ENCODE data around the gene KRT80. TPM values are rescaled to one million over a fixed set of nuclear protein-coding genes. Genes with fewer than 3 reads are reported as not detected.

The KRT80 gene
- total RNA-seq, 4 donors from 2014 or later: 0.16 to 0.54 (median 0.31) TPM; not detected in 1

DNA sequence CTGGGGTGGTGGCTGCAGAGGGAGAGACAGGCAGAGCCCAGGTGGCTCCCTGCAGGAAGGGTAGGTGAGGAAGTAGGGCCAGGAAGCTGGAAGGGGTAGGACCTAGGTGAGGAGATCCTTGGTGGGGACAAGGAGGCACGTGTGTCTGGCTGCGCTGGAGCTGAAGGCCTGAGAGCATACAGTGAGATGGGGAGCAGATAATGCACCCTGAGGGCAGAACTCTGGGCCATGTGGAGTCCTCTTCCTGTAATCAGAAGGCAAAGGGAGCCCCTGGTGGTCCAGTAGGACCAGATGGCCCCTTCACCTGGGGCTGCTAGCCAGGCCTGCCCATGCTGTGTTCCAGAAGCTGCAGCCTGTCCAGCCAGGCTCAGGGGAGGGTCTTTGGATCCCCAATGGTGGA lies 15.3 kb upstream of the KRT80 start:
- 93% methylated on average over 2 of the region's 2 CpGs; no CpG with 5 or more reads in 1 of the 2 donors for WGBS, 2 donors (ENCODE audit: low coverage in 1 of 2)

DNA sequence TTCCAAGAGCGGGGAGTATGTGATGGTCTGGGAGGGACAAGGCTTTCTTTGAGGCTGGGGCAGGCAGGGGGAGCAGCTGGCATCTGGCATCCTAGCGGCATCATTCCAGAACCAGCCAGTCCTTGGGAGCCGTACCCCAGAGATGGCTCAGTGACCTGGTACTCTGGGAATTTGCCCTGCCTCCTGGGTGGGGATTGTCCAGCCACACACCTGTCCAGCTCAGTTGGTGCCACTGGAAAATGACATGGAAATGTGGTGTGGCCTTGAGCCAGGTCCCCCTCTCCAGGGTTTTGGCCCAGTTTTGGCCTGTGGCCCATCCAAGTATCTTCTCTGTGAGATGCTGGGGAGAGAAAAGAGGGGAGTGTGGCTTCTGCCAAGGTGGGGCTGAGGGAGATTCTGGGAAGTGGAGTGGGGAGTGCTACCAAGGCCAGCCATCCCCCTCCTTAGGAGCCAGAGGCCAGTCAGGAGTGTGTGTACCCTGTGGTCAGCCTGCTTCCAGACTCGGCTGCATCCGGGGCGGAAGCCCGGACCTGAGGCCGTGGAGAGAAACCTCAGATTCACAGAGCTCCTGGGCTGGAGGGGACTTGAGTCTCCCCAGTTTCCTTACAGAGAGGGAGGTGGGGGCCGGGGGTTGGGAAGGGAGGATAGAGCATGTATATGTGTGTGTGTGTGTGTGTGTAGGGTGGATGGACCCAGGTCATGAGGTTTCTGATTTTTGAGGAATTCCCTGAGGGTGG lies 14.7 kb upstream of the KRT80 start:
- TF ChIP-seq EP300 (IDR thresholded peaks at IDR 0.05): no peak
- no peaks in the 10 kb centered on the region for H3K9me3 ChIP-seq
- H3K36me3 ChIP-seq: no peaks in the 10 kb centered on the region
- peaks cover 0 to 31% (median 10%) of the 10 kb centered on the region in 3 donors for H3K4me1 ChIP-seq
- peaks cover 6% of the 10 kb centered on the region for H3K27me3 ChIP-seq
- H3K27ac ChIP-seq: no peak overlapping the region
- ATAC-seq: no peak
- H3K4me3 ChIP-seq: no peak overlapping the region
- 70 to 100% methylated on average over 1 to 3 of the region's 9 CpGs for WGBS, 2 donors (ENCODE audit: low coverage in 1 of 2)

More for the DNA sequence above, 15.3 kb upstream of the KRT80 start:
- peaks cover 6% of the 10 kb centered on the region for H3K27me3 ChIP-seq
- no peak overlapping the region for H3K4me3 ChIP-seq
- H3K4me1 ChIP-seq: peaks cover 0 to 31% (median 10%) of the 10 kb centered on the region in 3 donors
- peak overlapping the region in 1 of 4 donors; percentile 38 for H3K27ac ChIP-seq
- ATAC-seq: no peak
- no peaks in the 10 kb centered on the region for H3K36me3 ChIP-seq
- H3K9me3 ChIP-seq: no peaks in the 10 kb centered on the region
- TF ChIP-seq, protein P1, sequence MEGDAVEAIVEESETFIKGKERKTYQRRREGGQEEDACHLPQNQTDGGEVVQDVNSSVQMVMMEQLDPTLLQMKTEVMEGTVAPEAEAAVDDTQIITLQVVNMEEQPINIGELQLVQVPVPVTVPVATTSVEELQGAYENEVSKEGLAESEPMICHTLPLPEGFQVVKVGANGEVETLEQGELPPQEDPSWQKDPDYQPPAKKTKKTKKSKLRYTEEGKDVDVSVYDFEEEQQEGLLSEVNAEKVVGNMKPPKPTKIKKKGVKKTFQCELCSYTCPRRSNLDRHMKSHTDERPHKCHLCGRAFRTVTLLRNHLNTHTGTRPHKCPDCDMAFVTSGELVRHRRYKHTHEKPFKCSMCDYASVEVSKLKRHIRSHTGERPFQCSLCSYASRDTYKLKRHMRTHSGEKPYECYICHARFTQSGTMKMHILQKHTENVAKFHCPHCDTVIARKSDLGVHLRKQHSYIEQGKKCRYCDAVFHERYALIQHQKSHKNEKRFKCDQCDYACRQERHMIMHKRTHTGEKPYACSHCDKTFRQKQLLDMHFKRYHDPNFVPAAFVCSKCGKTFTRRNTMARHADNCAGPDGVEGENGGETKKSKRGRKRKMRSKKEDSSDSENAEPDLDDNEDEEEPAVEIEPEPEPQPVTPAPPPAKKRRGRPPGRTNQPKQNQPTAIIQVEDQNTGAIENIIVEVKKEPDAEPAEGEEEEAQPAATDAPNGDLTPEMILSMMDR (IDR thresholded peaks at IDR 0.05): no peak
- TF ChIP-seq POLR2A (IDR thresholded peaks at IDR 0.05): no peak
- TF ChIP-seq POLR2AphosphoS5 (IDR thresholded peaks at IDR 0.05): no peak
- TF ChIP-seq EP300 (IDR thresholded peaks at IDR 0.05): no peak

DNA sequence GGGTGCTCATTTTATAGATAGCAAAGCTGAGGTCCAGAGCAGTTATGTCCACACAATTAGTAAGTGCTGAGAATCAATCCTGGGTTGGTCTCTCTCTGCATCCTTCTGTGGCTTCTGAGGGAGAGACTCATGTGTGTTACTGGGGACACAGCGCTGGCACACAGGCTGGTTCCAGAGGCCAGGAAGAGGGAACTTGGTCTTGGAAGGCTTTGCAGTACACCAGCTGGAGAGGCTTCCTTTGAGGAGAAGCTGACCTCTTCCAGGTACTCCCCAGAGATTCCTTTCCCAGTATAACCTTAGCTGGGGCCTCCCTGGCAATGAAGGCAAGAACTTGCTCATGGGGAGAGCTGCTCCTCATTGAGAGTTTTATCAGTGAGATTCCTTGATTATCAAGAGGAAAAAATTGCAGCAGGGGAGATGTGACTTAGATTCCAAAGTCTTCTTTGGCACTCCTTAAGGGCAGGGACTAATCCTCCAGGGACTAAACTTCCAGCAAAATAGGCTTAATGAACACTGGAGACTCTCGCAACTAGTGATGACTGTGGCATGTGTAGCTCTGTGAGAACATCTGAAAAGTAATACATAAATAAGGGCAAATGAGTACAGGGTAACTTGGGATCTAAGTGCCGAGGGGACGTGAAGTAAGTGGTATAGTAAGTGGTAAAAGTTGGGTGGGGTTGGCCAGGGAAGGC lies 13.9 kb upstream of the KRT80 start:
- H3K27ac ChIP-seq: no peak overlapping the region
- H3K4me3 ChIP-seq: no peak overlapping the region
- ATAC-seq: no peak
- H3K27me3 ChIP-seq: peaks cover 6% of the 10 kb centered on the region
- peaks cover 0 to 31% (median 10%) of the 10 kb centered on the region in 3 donors for H3K4me1 ChIP-seq
- H3K9me3 ChIP-seq: no peaks in the 10 kb centered on the region
- 88 to 94% methylated on average over 4 of the region's 4 CpGs for WGBS, 2 donors (ENCODE audit: low coverage in 1 of 2)
- TF ChIP-seq POLR2A (IDR thresholded peaks at IDR 0.05) (no peak), POLR2AphosphoS5 (IDR thresholded peaks at IDR 0.05) (no peak), EP300 (IDR thresholded peaks at IDR 0.05) (no peak)
- TF ChIP-seq, protein P1 (IDR thresholded peaks at IDR 0.05): no peak
- H3K36me3 ChIP-seq: no peaks in the 10 kb centered on the region

DNA sequence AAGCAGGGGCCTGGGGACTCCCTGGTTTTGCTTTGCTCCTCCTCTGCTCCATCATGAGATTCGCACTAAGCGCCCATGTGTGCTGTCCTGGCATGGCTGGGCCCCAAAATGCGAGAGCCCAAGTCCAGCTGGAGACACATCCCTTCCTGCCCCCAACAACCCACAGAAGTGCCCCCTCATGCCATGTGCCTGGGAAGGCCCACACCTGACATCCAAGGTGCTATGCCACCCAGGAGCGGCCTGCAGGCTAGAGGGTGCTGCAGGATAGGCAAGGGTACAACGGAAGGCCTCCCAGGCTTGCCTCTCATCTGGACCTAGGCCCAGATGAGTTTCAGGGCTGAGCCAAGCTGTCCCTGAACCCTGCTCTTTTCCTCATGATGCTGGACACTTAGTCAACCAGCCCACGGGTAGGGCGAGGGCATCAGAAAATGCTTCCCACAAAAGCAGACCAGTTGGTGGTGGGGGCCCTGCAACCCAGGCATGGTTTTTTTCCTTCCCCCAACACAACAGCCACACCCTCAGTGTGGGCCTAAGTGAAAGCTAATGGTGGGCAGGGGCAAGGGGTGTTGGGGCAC lies 13.2 kb upstream of the KRT80 start:
- TF ChIP-seq, protein P1 (IDR thresholded peaks at IDR 0.05): no peak
- no peak for TF ChIP-seq POLR2AphosphoS5 (IDR thresholded peaks at IDR 0.05)
- TF ChIP-seq POLR2A (IDR thresholded peaks at IDR 0.05): no peak
- TF ChIP-seq EP300 (IDR thresholded peaks at IDR 0.05): no peak
- WGBS, 2 donors (ENCODE audit: low coverage in 1 of 2): no CpG with 5 or more reads among the region's 7 CpGs
- H3K27me3 ChIP-seq: peaks cover 6% of the 10 kb centered on the region
- H3K4me3 ChIP-seq: no peak overlapping the region
- ATAC-seq: no peak
- no peaks in the 10 kb centered on the region for H3K9me3 ChIP-seq
- no peak overlapping the region for H3K27ac ChIP-seq
- peaks cover 0 to 31% (median 10%) of the 10 kb centered on the region in 3 donors for H3K4me1 ChIP-seq
- H3K36me3 ChIP-seq: no peaks in the 10 kb centered on the region

DNA sequence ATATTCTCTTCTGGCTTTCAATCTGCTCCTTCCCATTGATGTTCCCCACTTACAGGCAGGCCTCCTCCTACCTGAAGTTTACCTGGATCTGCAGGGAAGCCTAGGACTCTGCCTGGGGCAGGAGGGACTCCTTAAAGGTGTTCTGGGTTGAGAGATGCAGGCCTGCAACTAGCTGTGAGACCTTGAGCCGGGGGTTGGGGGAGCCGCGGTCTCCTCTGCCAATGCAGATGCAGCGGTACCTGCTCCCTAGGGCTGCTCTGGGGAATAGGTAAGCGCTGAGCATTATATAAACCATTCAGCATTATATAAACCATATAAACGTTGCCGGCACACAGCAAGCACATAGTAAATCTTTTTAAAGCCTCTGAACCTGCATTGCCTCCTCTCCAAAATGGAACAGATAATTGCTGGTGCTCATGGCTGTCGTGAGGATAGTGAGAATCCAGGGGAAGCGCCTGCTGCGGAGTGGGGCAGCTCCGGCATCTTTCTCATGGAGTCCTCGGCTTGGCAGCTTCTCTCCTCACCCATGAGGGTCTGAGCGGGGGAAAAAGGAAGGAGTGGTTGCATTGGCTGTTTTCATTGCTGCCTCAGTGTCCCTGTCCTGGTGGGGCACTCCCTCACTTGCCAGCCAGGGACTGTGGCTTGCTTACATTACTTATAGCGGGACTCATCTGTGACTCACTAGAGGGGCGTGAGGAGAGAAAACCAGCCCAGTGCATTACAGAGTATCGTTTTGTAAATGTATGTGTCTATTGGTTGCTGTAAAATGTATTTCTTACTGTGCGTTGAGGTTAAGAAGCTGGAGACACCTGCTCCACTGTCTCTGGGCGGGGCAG lies 12.5 kb upstream of the KRT80 start:
- no peak overlapping the region for H3K27ac ChIP-seq
- TF ChIP-seq, protein P1 (IDR thresholded peaks at IDR 0.05): no peak
- TF ChIP-seq POLR2A (IDR thresholded peaks at IDR 0.05): no peak
- no peak for TF ChIP-seq POLR2AphosphoS5 (IDR thresholded peaks at IDR 0.05)
- TF ChIP-seq EP300 (IDR thresholded peaks at IDR 0.05): no peak
- ATAC-seq: no peak
- no peak overlapping the region for H3K4me3 ChIP-seq
- no peaks in the 10 kb centered on the region for H3K36me3 ChIP-seq
- H3K4me1 ChIP-seq: peaks cover 0 to 31% (median 10%) of the 10 kb centered on the region in 3 donors
- H3K9me3 ChIP-seq: no peaks in the 10 kb centered on the region
- 76 to 84% methylated on average over 5 to 15 of the region's 18 CpGs for WGBS, 2 donors (ENCODE audit: low coverage in 1 of 2)
- peaks cover 6% of the 10 kb centered on the region for H3K27me3 ChIP-seq
